GM18511 (cell line): ENCODE data around the gene FAM186B.

Experiments used
- ATAC-seq: cut with Tn5 transposase; IDR thresholded peaks from one replicate; pipeline ENCODE4 v1.9.1; 2021; ENCODE audit warnings: mild to moderate bottlenecking, moderate library complexity; ENCODE audit not compliant: unreplicated experiment

FAM186B gene

DNA sequence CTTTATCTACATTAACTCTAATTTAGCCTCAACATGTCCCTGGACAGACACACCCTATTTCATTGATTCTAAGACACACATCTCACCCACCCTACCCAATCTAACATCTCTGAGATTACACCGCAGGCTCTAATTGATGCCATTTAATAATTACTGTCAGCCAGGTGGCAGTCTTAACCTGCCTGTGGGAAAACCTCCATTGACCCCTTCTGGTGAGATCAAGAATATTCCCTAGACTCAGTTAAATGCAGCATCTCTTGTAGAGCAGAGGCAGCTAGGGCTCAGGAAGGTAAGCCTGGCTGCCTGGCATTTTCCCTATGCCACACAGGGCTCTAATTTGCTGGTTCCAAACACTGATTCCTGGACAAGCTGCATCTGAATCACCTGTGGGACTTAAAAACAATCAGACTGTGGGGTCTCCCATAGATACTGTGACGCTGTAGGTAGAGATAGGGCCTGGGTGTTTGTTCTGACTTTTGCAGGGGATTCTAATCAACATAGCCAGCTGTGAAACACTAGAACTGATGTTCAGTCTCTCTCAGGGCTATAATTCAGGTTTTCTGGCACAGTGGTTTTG is 51.8 kb downstream of the FAM186B start:
- ATAC-seq, result no peak

GRCh38 chr12:49552899-49553298 is 52.5 kb downstream of the FAM186B start:
- no peak for ATAC-seq

DNA sequence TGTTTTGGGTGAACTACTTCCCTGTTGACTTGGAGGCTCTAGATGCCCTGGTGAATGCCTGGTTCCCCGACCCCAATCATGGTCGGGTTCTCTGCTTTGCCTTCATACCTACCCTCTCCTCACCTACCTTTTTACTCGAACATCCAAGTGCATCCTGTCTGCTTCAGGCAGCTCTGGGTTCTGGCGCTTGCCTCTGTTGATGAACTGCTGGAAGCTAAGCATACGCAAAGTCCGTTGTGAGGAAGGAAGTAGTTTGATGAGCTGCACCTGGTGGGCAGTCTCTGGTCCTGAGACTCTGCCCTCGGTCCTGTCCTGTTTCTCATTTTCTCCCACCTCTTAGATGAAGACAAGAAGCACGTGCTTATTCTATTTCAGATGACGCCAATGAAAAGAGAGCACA is 53.0 kb downstream of the FAM186B start:
- ATAC-seq, result no peak

DNA sequence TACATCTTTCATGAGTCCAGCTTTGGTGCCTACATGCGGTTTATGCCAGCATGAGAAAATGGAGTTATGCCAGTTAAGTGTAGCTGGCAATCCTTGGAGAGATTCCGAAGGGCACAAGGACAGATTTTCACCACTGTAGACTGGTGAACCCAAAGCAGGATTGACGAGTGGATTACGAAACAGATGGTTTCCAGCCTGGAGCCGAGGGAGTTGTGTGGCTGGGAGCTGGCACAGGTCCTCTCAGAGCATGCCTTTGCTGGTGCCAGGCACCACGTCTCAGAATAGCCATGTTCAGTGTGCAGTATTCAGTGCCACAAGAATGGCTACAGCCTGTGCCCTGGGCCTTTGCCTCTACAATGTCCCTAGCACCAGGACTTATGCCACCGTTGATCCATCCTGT is 53.4 kb downstream of the FAM186B start:
- ATAC-seq, result no peak

- ATAC-seq, result no peak
Observed at GRCh38 chr12:49550693-49551252, 54.7 kb downstream of the FAM186B start.

GRCh38 chr12:49549735-49550692 is 55.4 kb downstream of the FAM186B start:
- no peak for ATAC-seq

DNA sequence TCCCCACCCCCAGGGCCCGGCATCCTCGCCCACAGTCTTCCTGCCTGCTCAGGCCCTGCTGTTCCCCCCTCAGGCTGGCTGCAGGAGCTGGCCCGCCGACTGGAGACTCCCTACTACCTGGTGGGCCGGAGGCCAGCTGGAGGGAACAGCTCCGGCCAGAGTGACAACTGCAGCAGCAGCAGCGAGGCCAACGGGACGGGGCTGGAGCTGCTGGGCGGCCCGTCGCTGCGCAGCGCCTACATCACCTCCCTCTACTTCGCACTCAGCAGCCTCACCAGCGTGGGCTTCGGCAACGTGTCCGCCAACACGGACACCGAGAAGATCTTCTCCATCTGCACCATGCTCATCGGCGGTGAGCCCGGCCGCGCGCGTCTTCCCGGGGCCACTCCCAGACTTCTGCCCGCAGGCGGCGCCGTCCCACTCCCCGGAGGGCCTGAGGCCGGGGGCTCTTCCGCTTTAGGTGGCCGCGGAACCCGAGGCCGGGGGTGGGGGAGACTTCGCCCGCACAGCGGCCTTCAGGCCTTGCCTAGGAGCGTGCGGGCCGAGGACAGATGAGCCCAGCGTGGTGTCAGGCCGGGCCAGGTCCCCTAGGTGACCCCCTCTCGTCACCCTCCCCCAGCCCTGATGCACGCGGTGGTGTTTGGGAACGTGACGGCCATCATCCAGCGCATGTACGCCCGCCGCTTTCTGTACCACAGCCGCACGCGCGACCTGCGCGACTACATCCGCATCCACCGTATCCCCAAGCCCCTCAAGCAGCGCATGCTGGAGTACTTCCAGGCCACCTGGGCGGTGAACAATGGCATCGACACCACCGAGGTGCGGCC is 56.4 kb downstream of the FAM186B start:
- ATAC-seq, result no peak

DNA sequence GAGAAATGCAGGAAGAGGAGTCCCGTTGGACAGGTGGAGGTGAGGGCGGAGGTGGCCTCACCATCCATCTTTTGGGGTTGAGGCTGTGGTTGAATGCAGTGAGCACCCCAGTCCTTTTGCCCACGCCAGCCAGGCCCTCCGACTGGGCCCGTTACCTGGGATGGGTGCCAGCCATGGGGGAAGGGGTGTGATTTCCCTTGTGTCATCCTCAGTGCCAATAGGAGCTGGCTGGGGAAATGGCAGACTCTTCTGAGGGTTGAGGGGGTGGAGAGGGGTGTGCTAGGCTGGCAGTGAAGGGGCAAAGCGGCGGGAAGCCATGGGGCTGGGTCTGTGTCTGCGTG is 57.0 kb downstream of the FAM186B start:
- ATAC-seq, result no peak

DNA sequence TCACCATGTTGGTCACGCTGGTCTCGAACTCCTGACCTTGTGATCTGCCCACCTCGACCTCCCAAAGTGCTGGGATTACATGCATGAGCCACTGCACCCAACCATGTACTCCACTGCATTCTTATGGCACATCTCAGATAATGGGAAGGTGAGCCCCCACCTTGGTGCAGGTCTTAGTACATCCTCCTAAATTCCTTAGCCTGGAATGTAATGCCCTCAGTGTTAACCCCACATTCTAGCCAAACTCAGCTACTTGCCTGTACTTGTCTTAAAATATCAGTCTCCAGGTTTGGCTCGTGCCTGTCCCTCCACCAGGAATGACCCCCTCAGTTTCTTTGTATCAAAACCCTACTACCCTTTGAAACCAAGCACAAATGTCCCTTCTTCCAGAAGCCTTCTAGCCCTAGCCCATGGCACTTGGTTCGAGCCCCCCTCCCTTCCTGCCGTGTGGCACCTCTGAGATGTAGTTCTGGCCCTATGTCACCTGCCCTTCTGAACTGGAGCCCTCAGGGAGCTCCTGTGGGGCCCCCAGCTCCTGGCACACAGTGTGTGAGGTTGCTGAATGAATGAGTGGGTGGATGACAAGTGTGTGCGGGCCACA is 58.2 kb downstream of the FAM186B start:
- no peak for ATAC-seq

GRCh38 chr12:49546481-49546880 is 59.0 kb downstream of the FAM186B start:
- no peak for ATAC-seq

GRCh38 chr12:49545815-49546214 is 59.6 kb downstream of the FAM186B start:
- no peak for ATAC-seq

- no peak for ATAC-seq
Observed at GRCh38 chr12:49543914-49544815, 61.3 kb downstream of the FAM186B start.

- no peak for ATAC-seq
Observed at GRCh38 chr12:49543221-49543913, 62.1 kb downstream of the FAM186B start.

DNA sequence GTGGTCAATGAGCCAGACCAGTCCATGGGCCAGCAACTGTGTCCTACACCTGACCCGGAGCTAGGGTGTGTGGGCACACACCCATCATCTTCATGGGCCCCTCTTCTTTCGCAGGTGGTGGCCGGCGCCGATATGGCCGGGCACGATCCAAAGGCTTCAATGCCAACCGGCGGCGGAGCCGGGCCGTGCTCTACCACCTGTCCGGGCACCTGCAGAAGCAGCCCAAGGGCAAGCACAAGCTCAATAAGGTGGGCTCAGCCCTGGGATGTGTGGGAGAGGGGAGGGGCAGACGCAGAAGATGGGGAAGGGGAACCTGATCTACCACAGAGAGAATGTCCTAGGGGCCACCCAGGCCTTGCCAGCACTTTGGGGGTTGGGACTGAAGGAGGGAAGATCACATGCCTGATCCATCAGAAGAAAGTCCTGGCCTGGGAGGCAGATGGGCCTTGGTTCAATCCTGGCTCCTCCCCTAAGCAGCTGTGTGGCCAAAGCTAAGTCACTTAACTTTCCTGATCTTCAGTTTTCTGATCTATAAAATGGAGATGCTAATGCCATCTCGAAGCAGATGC is 62.8 kb downstream of the FAM186B start:
- no peak for ATAC-seq

DNA sequence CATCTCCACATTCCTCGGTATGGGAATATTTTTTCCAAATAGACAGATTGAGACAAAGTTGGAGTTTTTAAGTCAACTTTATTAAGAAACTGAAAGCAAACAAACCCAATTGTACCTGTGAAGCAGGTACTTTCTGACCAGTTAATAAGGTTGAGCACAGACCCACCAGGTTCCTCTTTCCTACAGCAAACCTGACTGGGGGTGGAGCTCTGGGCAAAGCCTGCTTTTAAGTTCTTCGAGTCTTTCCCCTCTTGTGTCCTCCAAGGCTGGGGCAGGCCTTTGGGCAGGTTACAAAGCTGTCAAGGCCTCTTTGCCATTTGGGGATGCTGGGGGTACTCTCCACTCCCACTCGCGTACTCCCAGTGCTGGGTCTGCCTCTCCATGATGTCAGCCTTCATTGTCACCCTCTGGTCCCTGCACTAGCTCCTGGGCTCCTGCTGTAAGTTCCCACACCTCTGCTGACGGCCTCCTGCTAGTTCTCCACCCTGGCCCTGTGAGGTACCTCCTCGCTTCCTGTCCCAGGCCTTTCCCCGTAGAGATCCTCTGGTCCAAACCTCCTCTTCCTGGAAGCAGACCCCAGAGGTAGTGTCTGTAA is 63.4 kb downstream of the FAM186B start:
- no peak for ATAC-seq

GRCh38 chr12:49541140-49541861 is 64.1 kb downstream of the FAM186B start:
- no peak for ATAC-seq

DNA sequence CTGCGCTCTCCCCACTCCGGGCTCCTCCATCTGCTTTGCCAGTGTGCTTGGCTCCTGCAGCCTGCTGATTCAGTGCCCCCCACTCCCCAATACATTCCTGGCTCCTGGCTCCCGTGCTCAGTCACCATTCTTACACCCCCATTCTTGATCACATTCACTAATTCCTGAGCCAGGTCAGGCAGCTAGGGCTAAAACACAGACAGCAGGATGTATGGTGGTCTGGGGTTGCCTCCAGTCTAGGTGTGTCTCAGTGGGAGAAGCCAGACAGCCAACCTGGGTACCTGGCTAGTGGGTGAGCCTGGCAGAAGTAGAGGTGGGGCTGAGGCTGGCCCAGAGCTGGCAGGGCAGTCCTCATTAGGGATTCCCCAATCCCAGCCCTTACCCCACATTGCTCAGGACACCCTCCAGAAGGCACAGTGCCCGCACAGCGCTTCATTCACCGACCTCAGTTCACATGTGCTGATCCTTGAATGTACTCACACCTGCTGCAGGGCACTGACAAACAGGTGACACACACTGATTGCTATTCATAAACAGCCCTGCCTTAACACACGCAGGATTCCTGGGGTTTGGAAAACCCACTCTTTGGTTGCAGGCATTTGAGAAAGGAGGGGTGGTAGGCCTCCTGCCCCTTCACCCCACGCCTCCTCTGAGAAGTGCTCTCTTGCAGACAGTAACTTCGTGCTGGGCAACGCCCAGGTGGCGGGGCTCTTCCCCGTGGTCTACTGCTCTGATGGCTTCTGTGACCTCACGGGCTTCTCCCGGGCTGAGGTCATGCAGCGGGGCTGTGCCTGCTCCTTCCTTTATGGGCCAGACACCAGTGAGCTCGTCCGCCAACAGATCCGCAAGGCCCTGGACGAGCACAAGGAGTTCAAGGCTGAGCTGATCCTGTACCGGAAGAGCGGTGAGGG is 65.0 kb downstream of the FAM186B start:
- no peak for ATAC-seq
